HCT116 (cell line): ENCODE measurements around the gene ZDHHC21. TPM values are rescaled to one million over a fixed set of nuclear protein-coding genes. Genes with fewer than 3 reads are reported as not detected.

ENCODE experiments used
- ATAC-seq: fragments of 200-7000 bp; cut with Tn5 transposase; 2 replicates; pipeline ENCODE4 v1.9.1; 2020; ENCODE audit warnings: mild to moderate bottlenecking, moderate library complexity
- BruUV-seq: library from RNA; stranded (reverse); fragments of 400-500 nt; replicated peaks from 2 replicates; lab custom pipeline; 2021; lab: Mats Ljungman, UMichigan
- CTCF ChIA-PET: fragments of 300-600 bp; sonication (Branson Sonifier 250); formaldehyde crosslinking; loops from one replicate; lab custom pipeline; 2021; ENCODE audit warnings: antibody characterized with exemption; lab: Charles Lee
- POLR2A ChIA-PET: fragments of 300-600, 350-600 bp; sonication (Branson Sonifier 250); formaldehyde crosslinking; loops from one replicate; lab custom pipeline; 2021; ENCODE audit warnings: antibody characterized with exemption; lab: Charles Lee
- RAD21 ChIA-PET, 2 experiments: fragments of 300-600 bp; sonication (Branson Sonifier 250); formaldehyde crosslinking; loops; one replicate each; lab custom pipeline; 2023; ENCODE audit warnings: low total read pairs in 2 of 2; ENCODE audit not compliant: uncharacterized antibody in 2 of 2, unreplicated experiment in 2 of 2, low non-redundant PET in 1 of 2; lab: Charles Lee
- DNase-seq: peaks from one replicate; pipeline ENCODE4 v3.0.0-alpha.2; 2010; ENCODE audit warnings: low read depth, low spot score
- H2AFZ ChIP-seq: fragments of 200-600 bp; shearing (Covaris generic), sonication (generic); 2 replicates; pipeline ENCODE4 v1.6.1; 2017; ENCODE audit warnings: low read depth, mixed run types, mixed read lengths, antibody characterized with exemption, low read length; ENCODE audit not compliant: poor library complexity, severe bottlenecking
- H3K27ac ChIP-seq: 2 replicates; pipeline ENCODE4 v1.5.1; 2012; ENCODE audit warnings: low read depth, low read length
- H3K27me3 ChIP-seq: fragments of 200-600 bp; sonication (generic); 2 replicates; pipeline ENCODE4 v1.6.1; 2016; ENCODE audit warnings: mixed run types, low read length, mixed read lengths; ENCODE audit not compliant: insufficient read depth
- H3K36me3 ChIP-seq, 2 experiments: fragments of 200-500 bp in 1 of 2; fragments of 200-600 bp in 1 of 2; sonication (Bioruptor generic) in 1 of 2; sonication (generic) in 1 of 2; 2 replicates each; pipeline versions ENCODE4 v1.5.1 to v1.6.1; 2014 to 2016; ENCODE audit warnings: low read length in 2 of 2, inconsistent platforms in 1 of 2, mixed read lengths in 1 of 2, mixed run types in 1 of 2; ENCODE audit not compliant: insufficient read depth in 2 of 2, control insufficient read depth in 1 of 2
- H3K4me1 ChIP-seq, 2 experiments: fragments of 200-600 bp in 1 of 2; sonication (generic) in 1 of 2; 2 replicates each; pipeline versions ENCODE4 v1.5.1 to v1.6.1; 2012 to 2017; ENCODE audit warnings: low read length in 2 of 2, inconsistent platforms in 1 of 2, mild to moderate bottlenecking in 1 of 2, mixed read lengths in 1 of 2, mixed run types in 1 of 2, moderate library complexity in 1 of 2; ENCODE audit not compliant: insufficient read depth in 2 of 2, control insufficient read depth in 1 of 2
- H3K4me2 ChIP-seq: fragments of 200-600 bp; sonication (generic); 2 replicates; pipeline ENCODE4 v1.6.1; 2017; ENCODE audit warnings: mixed run types, low read length, mixed read lengths
- H3K4me3 ChIP-seq, 2 experiments: fragments of 200-600 bp in 1 of 2; sonication (generic) in 1 of 2; replicated peaks in 1 of 2; 2 replicates each; pipeline ENCODE4 v1.5.1; 2011 to 2016; ENCODE audit warnings: low read length in 2 of 2, control low read depth in 1 of 2, low read depth in 1 of 2, mild to moderate bottlenecking in 1 of 2, mixed read lengths in 1 of 2, mixed run types in 1 of 2
- H3K79me2 ChIP-seq: fragments of 200-600 bp; sonication (generic); 2 replicates; pipeline ENCODE4 v1.6.1; 2017; ENCODE audit warnings: mild to moderate bottlenecking, mixed run types, low read length, moderate library complexity, mixed read lengths; ENCODE audit not compliant: insufficient read depth
- H3K9ac ChIP-seq: fragments of 200-600 bp; sonication (generic); 2 replicates; pipeline ENCODE4 v1.6.1; 2016; ENCODE audit warnings: low read length, mixed read lengths
- H3K9me2 ChIP-seq: fragments of 200-600 bp; sonication (generic), shearing (Covaris generic); 2 replicates; pipeline ENCODE4 v1.6.1; 2017; ENCODE audit warnings: mixed run types, mild to moderate bottlenecking, moderate library complexity; ENCODE audit not compliant: insufficient read depth
- H3K9me3 ChIP-seq, 2 experiments: fragments of 200-500 bp in 1 of 2; fragments of 200-600 bp in 1 of 2; sonication (Bioruptor generic) in 1 of 2; sonication (generic) in 1 of 2; 2 replicates each; pipeline ENCODE4 v1.6.1; 2014 to 2017; ENCODE audit warnings: low read length in 2 of 2, mixed read lengths in 2 of 2, inconsistent platforms in 1 of 2, low read depth in 1 of 2, mild to moderate bottlenecking in 1 of 2, mixed run types in 1 of 2, moderate library complexity in 1 of 2; ENCODE audit not compliant: control insufficient read depth in 1 of 2, insufficient read depth in 1 of 2
- H4K20me1 ChIP-seq: fragments of 200-600 bp; sonication (generic), shearing (Covaris generic); 2 replicates; pipeline ENCODE4 v1.6.1; 2017; ENCODE audit warnings: mixed run types, mild to moderate bottlenecking, moderate library complexity; ENCODE audit not compliant: insufficient read depth
- CBX3 ChIP-seq: IDR thresholded peaks from 2 replicates; pipeline ENCODE4 v1.6.1; 2012; ENCODE audit warnings: low read depth
- CEBPB ChIP-seq: IDR thresholded peaks from 2 replicates; pipeline ENCODE4 v1.6.1; 2012; ENCODE audit warnings: low read depth
- ELF1 ChIP-seq: IDR thresholded peaks from 2 replicates; pipeline ENCODE4 v1.6.1; 2012; ENCODE audit warnings: low read depth, borderline replicate concordance
- EZH2 ChIP-seq: fragments of 200-600 bp; sonication (generic); IDR thresholded peaks from 2 replicates; pipeline ENCODE4 v1.6.1; 2017; ENCODE audit warnings: antibody characterized with exemption, mixed run types
- EZH2phosphoT487 ChIP-seq: fragments of 200-600 bp; IDR thresholded peaks from 2 replicates; pipeline ENCODE4 v1.6.1; 2018; ENCODE audit warnings: antibody characterized with exemption, borderline replicate concordance
- FOSL1 ChIP-seq: IDR thresholded peaks from 2 replicates; pipeline ENCODE4 v1.6.1; 2012; ENCODE audit warnings: low read depth
- JUND ChIP-seq: IDR thresholded peaks from 2 replicates; pipeline ENCODE4 v1.6.1; 2012
- MAX ChIP-seq: IDR thresholded peaks from 2 replicates; pipeline ENCODE4 v1.6.1; 2012
- REST ChIP-seq: IDR thresholded peaks from 2 replicates; pipeline ENCODE4 v1.6.1; 2012; ENCODE audit warnings: low read depth
- SIN3A ChIP-seq: IDR thresholded peaks from 2 replicates; pipeline ENCODE4 v1.6.1; 2012; ENCODE audit warnings: low read depth
- TCF7L2 ChIP-seq: IDR thresholded peaks from 2 replicates; pipeline ENCODE4 v1.7.0; 2011; ENCODE audit warnings: borderline replicate concordance, inconsistent platforms; ENCODE audit not compliant: insufficient read depth, insufficient read length; ENCODE audit errors: extremely low read depth
- YY1 ChIP-seq: IDR thresholded peaks from 2 replicates; pipeline ENCODE4 v1.6.1; 2011; ENCODE audit warnings: low read length, low read depth, moderate library complexity, mild to moderate bottlenecking; ENCODE audit not compliant: insufficient replicate concordance; ENCODE audit errors: extremely low read depth
- ZBTB33 ChIP-seq: IDR thresholded peaks from 2 replicates; pipeline ENCODE4 v1.6.1; 2011; ENCODE audit warnings: mild to moderate bottlenecking, low read length, moderate library complexity; ENCODE audit not compliant: insufficient replicate concordance; ENCODE audit errors: extremely low read depth
- ZFX ChIP-seq: fragments of 450-650 bp; IDR thresholded peaks from 2 replicates; pipeline ENCODE4 v1.6.1; 2017
- ZNF274 ChIP-seq: fragments of 200-500 bp; sonication (Bioruptor generic); IDR thresholded peaks from 2 replicates; pipeline ENCODE4 v1.6.1; 2014; ENCODE audit warnings: mild to moderate bottlenecking, low read depth, low read length, inconsistent platforms
- intact Hi-C: fragments of 100-400 bp; cut with micrococcal nuclease; formaldehyde crosslinking; loops from 2 replicates; pipeline ENCODE4 v1.10.0; 2022
- total RNA-seq: library from RNA; stranded (reverse); gene quantifications from one replicate; pipeline ENCODE4 v1.2.1, GENCODE V29; 2021; ENCODE audit not compliant: unreplicated experiment

The ZDHHC21 gene
- total RNA-seq, 1 experiment from 2014 or later, result 5.9 TPM

- no peaks in the 10 kb centered on the region for H3K36me3 ChIP-seq
- BruUV-seq, result no TSS peak
- no peak overlapping the region for H3K4me2 ChIP-seq
- no peaks in the 10 kb centered on the region for H4K20me1 ChIP-seq
- intact Hi-C loops, result no loop called here
- no peak overlapping the region for H3K27ac ChIP-seq
- ChIA-PET CTCF (no interaction called here), POLR2A (no interaction called here), RAD21 (no interaction called here)
- H3K9me3 ChIP-seq, result no peaks in the 10 kb centered on the region
- H3K4me1 ChIP-seq, result no peaks in the 10 kb centered on the region
- TF ChIP-seq REST (no peak), TCF7L2 (no peak), YY1 (no peak), EZH2 (no peak), ELF1 (no peak)
- no peak overlapping the region for H2AFZ ChIP-seq
- ATAC-seq, result no peak
- no peaks in the 10 kb centered on the region for H3K79me2 ChIP-seq
- H3K9me2 ChIP-seq, result no peaks in the 10 kb centered on the region
- no peaks in the 10 kb centered on the region for H3K27me3 ChIP-seq
- no peak overlapping the region for H3K4me3 ChIP-seq
- no peak for DNase-seq
- no peak overlapping the region for H3K9ac ChIP-seq
Measured at GRCh38 chr9:14677872-14678271, 15.4 kb downstream of the ZDHHC21 start.

GRCh38 chr9:14677396-14677795 lies 15.8 kb downstream of the ZDHHC21 start:
- no peak overlapping the region for H3K4me3 ChIP-seq
- H3K9me3 ChIP-seq, result no peaks in the 10 kb centered on the region
- H3K27me3 ChIP-seq, result no peaks in the 10 kb centered on the region
- ChIA-PET RAD21 (no interaction called here), CTCF (no interaction called here), POLR2A (no interaction called here)
- H3K9me2 ChIP-seq, result no peaks in the 10 kb centered on the region
- H3K27ac ChIP-seq, result no peak overlapping the region
- intact Hi-C loops, result no loop called here
- H3K79me2 ChIP-seq, result no peaks in the 10 kb centered on the region
- DNase-seq (no peak), ATAC-seq (no peak)
- H3K4me2 ChIP-seq, result no peak overlapping the region
- H2AFZ ChIP-seq, result no peak overlapping the region
- TF ChIP-seq MAX, result no peak
- TF ChIP-seq JUND, result no peak
- no peak for TF ChIP-seq CBX3
- no peak for TF ChIP-seq FOSL1
- no peak for TF ChIP-seq ZNF274
- no peak for TF ChIP-seq ZFX
- TF ChIP-seq SIN3A, result no peak
- TF ChIP-seq EZH2phosphoT487, result no peak
- no peak for TF ChIP-seq CEBPB
- no peak for TF ChIP-seq ZBTB33
- no peak for TF ChIP-seq YY1
- BruUV-seq, result no TSS peak
- no peaks in the 10 kb centered on the region for H3K36me3 ChIP-seq
- H3K4me1 ChIP-seq, result no peaks in the 10 kb centered on the region
- H4K20me1 ChIP-seq, result no peaks in the 10 kb centered on the region
- H3K9ac ChIP-seq, result no peak overlapping the region
